Right renal cortex interstitium (tissue), 3 donors: ENCODE data around the gene PLXNB1. TPM values are rescaled to one million over a fixed set of nuclear protein-coding genes. Genes with fewer than 3 reads are reported as not detected.

ENCODE experiments used
- DNase-seq, 3 donors: peaks; one replicate each; pipeline ENCODE4 v3.0.0-alpha.2; 2013; ENCODE audit warnings: low read depth in 3 of 3, low spot score in 2 of 3
- polyA plus RNA-seq, 3 donors: library from polyadenylated mRNA; unstranded; fragments of 120-200 nt; gene quantifications; one replicate each; pipeline ENCODE4 v1.2.1, GENCODE V29; 2013; ENCODE audit not compliant: insufficient read length in 3 of 3

Gene PLXNB1
- polyA plus RNA-seq, 3 donors = 140 to 172 (median 150) TPM

GRCh38 chr3:48422272-48422671 lies 7.6 kb downstream of the PLXNB1 start:
- DNase-seq = no peak

- DNase-seq = no peak
These were observed 9.3 kb downstream of the PLXNB1 start for GRCh38 chr3:48420561-48420960.

GRCh38 chr3:48419597-48419996 lies 10.3 kb downstream of the PLXNB1 start:
- no peak for DNase-seq

GRCh38 chr3:48419149-48419548 lies 10.7 kb downstream of the PLXNB1 start:
- DNase-seq = no peak

- no peak for DNase-seq
These were observed 11.2 kb downstream of the PLXNB1 start for GRCh38 chr3:48418651-48419050.

- DNase-seq = no peak
These were observed 11.7 kb downstream of the PLXNB1 start for GRCh38 chr3:48418140-48418539.

GRCh38 chr3:48417529-48418108 lies 12.3 kb downstream of the PLXNB1 start:
- DNase-seq = no peak

- DNase-seq = no peak
These were observed 13.3 kb downstream of the PLXNB1 start for GRCh38 chr3:48416546-48416945.

GRCh38 chr3:48416091-48416505 lies 13.8 kb downstream of the PLXNB1 start:
- no peak for DNase-seq

GRCh38 chr3:48415251-48415953 lies 14.5 kb downstream of the PLXNB1 start:
- DNase-seq = no peak

- no peak for DNase-seq
These were observed 15.3 kb downstream of the PLXNB1 start for GRCh38 chr3:48414376-48415250.

GRCh38 chr3:48413611-48414010 lies 16.3 kb downstream of the PLXNB1 start:
- no peak for DNase-seq

GRCh38 chr3:48413086-48413485 lies 16.8 kb downstream of the PLXNB1 start:
- DNase-seq = no peak

GRCh38 chr3:48412375-48413001 lies 17.4 kb downstream of the PLXNB1 start:
- DNase-seq = no peak

GRCh38 chr3:48411606-48412374 lies 18.1 kb downstream of the PLXNB1 start:
- no peak for DNase-seq

GRCh38 chr3:48411041-48411588 lies 18.8 kb downstream of the PLXNB1 start:
- DNase-seq = no peak

- DNase-seq = no peak
These were observed 19.5 kb downstream of the PLXNB1 start for GRCh38 chr3:48410205-48411040.

GRCh38 chr3:48409291-48410201 lies 20.3 kb downstream of the PLXNB1 start:
- no peak for DNase-seq
